Measurements from ENCODE around the gene ACAN.

The ACAN gene

GRCh38 chr15:88908697-88909621 is 105.7 kb downstream of the ACAN start:
- WGBS, 2 experiments (ENCODE audit: insufficient coverage in 2 of 2) = 93 to 97% methylated on average over 9 to 11 of the region's 16 CpGs
- H3K36me3 ChIP-seq (ENCODE audit: control insufficient read depth, insufficient read depth, low read length) = peaks cover 69% of the 10 kb centered on the region
- no peak overlapping the region for H3K27ac ChIP-seq (ENCODE audit: low read depth, low read length, severe bottlenecking)
- H3K9me3 ChIP-seq (ENCODE audit: control insufficient read depth, low read length) = no peaks in the 10 kb centered on the region
- H3K4me3 ChIP-seq (ENCODE audit: extremely low read depth, insufficient read depth, low read length, poor library complexity, severe bottlenecking) = no peak overlapping the region
- peaks cover 23% of the 10 kb centered on the region for H3K4me1 ChIP-seq (ENCODE audit: control insufficient read depth, insufficient read depth, low read length, poor library complexity, severe bottlenecking)

GRCh38 chr15:88909956-88910831 is 107.0 kb downstream of the ACAN start:
- peak overlapping the region; percentile 86 for H3K4me3 ChIP-seq (ENCODE audit: extremely low read depth, insufficient read depth, low read length, poor library complexity, severe bottlenecking)
- no peak overlapping the region for H3K27ac ChIP-seq (ENCODE audit: low read depth, low read length, severe bottlenecking)
- H3K9me3 ChIP-seq (ENCODE audit: control insufficient read depth, low read length) = no peaks in the 10 kb centered on the region
- H3K4me1 ChIP-seq (ENCODE audit: control insufficient read depth, insufficient read depth, low read length, poor library complexity, severe bottlenecking) = peaks cover 19% of the 10 kb centered on the region
- WGBS, 2 experiments (ENCODE audit: insufficient coverage in 2 of 2) = 88 to 94% methylated on average over 12 of the region's 12 CpGs
- H3K36me3 ChIP-seq (ENCODE audit: control insufficient read depth, insufficient read depth, low read length) = peaks cover 59% of the 10 kb centered on the region

- Histone ChIP-seq H3K4me1 (ENCODE audit: control insufficient read depth, insufficient read depth, low read length, poor library complexity, severe bottlenecking) (peaks cover 17% of the 10 kb centered on the region), H3K9me3 (ENCODE audit: control insufficient read depth, low read length) (no peaks in the 10 kb centered on the region), H3K36me3 (ENCODE audit: control insufficient read depth, insufficient read depth, low read length) (peaks cover 43% of the 10 kb centered on the region), H3K4me3 (ENCODE audit: extremely low read depth, insufficient read depth, low read length, poor library complexity, severe bottlenecking) (peak overlapping the region; percentile 86), H3K27ac (ENCODE audit: low read depth, low read length, severe bottlenecking) (peak overlapping the region; percentile 89)
- 0 to 17% methylated on average over 1 to 2 of the region's 5 CpGs for WGBS, 2 experiments (ENCODE audit: insufficient coverage in 2 of 2)
These were observed 108.5 kb downstream of the ACAN start for GRCh38 chr15:88911766-88912118.

- peak overlapping the region; percentile 89 for H3K27ac ChIP-seq (ENCODE audit: low read depth, low read length, severe bottlenecking)
- WGBS, 2 experiments (ENCODE audit: insufficient coverage in 2 of 2) = 0 to 2% methylated on average over 12 to 19 of the region's 20 CpGs
- peaks cover 17% of the 10 kb centered on the region for H3K4me1 ChIP-seq (ENCODE audit: control insufficient read depth, insufficient read depth, low read length, poor library complexity, severe bottlenecking)
- H3K4me3 ChIP-seq (ENCODE audit: extremely low read depth, insufficient read depth, low read length, poor library complexity, severe bottlenecking) = peak overlapping the region; percentile 86
- H3K36me3 ChIP-seq (ENCODE audit: control insufficient read depth, insufficient read depth, low read length) = peaks cover 35% of the 10 kb centered on the region
- H3K9me3 ChIP-seq (ENCODE audit: control insufficient read depth, low read length) = no peaks in the 10 kb centered on the region
These were observed 109.3 kb downstream of the ACAN start for GRCh38 chr15:88912500-88912921.

GRCh38 chr15:88913017-88913849 is 110.0 kb downstream of the ACAN start, which contains the start of gene MFGE8:
Gene MFGE8 (minus strand): TSS chr15:88913379. CDS start chr15:88913319, 60 bp downstream.
- H3K27ac ChIP-seq (ENCODE audit: low read depth, low read length, severe bottlenecking) = peak within 1 kb of the TSS; percentile 89
- H3K9me3 ChIP-seq (ENCODE audit: control insufficient read depth, low read length) = no peaks in the 10 kb centered on the region
- peaks cover 28% of the 10 kb centered on the region for H3K36me3 ChIP-seq (ENCODE audit: control insufficient read depth, insufficient read depth, low read length)
- 1 to 2% methylated on average over 26 to 37 of the region's 67 CpGs for WGBS, 2 experiments (ENCODE audit: insufficient coverage in 2 of 2)
- H3K4me1 ChIP-seq (ENCODE audit: control insufficient read depth, insufficient read depth, low read length, poor library complexity, severe bottlenecking) = peaks cover 14% of the 10 kb centered on the region
- peak within 1 kb of the TSS; percentile 86 for H3K4me3 ChIP-seq (ENCODE audit: extremely low read depth, insufficient read depth, low read length, poor library complexity, severe bottlenecking)

- Histone ChIP-seq H3K4me1 (ENCODE audit: control insufficient read depth, insufficient read depth, low read length, poor library complexity, severe bottlenecking) (peaks cover 12% of the 10 kb centered on the region), H3K9me3 (ENCODE audit: control insufficient read depth, low read length) (no peaks in the 10 kb centered on the region), H3K36me3 (ENCODE audit: control insufficient read depth, insufficient read depth, low read length) (peaks cover 22% of the 10 kb centered on the region), H3K27ac (ENCODE audit: low read depth, low read length, severe bottlenecking) (no peak overlapping the region), H3K4me3 (ENCODE audit: extremely low read depth, insufficient read depth, low read length, poor library complexity, severe bottlenecking) (peak overlapping the region; percentile 86)
- WGBS, 2 experiments (ENCODE audit: insufficient coverage in 2 of 2) = 90% methylated on average over 2 of the region's 4 CpGs; no CpG with 5 or more reads in 1 of the 2 experiments
These were observed 110.6 kb downstream of the ACAN start for GRCh38 chr15:88913850-88914169.

GRCh38 chr15:88915354-88915753 is 112.1 kb downstream of the ACAN start:
- WGBS, 2 experiments (ENCODE audit: insufficient coverage in 2 of 2) = 87 to 100% methylated on average over 6 to 7 of the region's 10 CpGs
- H3K27ac ChIP-seq (ENCODE audit: low read depth, low read length, severe bottlenecking) = no peak overlapping the region
- H3K4me3 ChIP-seq (ENCODE audit: extremely low read depth, insufficient read depth, low read length, poor library complexity, severe bottlenecking) = no peak overlapping the region
- H3K9me3 ChIP-seq (ENCODE audit: control insufficient read depth, low read length) = no peaks in the 10 kb centered on the region
- H3K4me1 ChIP-seq (ENCODE audit: control insufficient read depth, insufficient read depth, low read length, poor library complexity, severe bottlenecking) = peaks cover 3% of the 10 kb centered on the region
- H3K36me3 ChIP-seq (ENCODE audit: control insufficient read depth, insufficient read depth, low read length) = peaks cover 7% of the 10 kb centered on the region

GRCh38 chr15:88917760-88918159 is 114.5 kb downstream of the ACAN start:
- WGBS, 2 experiments (ENCODE audit: insufficient coverage in 2 of 2) = 100% methylated on average over 1 of the region's 5 CpGs; no CpG with 5 or more reads in 1 of the 2 experiments
- Histone ChIP-seq H3K9me3 (ENCODE audit: control insufficient read depth, low read length) (no peaks in the 10 kb centered on the region), H3K36me3 (ENCODE audit: control insufficient read depth, insufficient read depth, low read length) (no peaks in the 10 kb centered on the region), H3K4me3 (ENCODE audit: extremely low read depth, insufficient read depth, low read length, poor library complexity, severe bottlenecking) (no peak overlapping the region), H3K27ac (ENCODE audit: low read depth, low read length, severe bottlenecking) (no peak overlapping the region), H3K4me1 (ENCODE audit: control insufficient read depth, insufficient read depth, low read length, poor library complexity, severe bottlenecking) (no peaks in the 10 kb centered on the region)

- no peaks in the 10 kb centered on the region for H3K36me3 ChIP-seq (ENCODE audit: control insufficient read depth, insufficient read depth, low read length)
- no peak overlapping the region for H3K27ac ChIP-seq (ENCODE audit: low read depth, low read length, severe bottlenecking)
These were observed 115.5 kb downstream of the ACAN start for GRCh38 chr15:88918738-88919137.

More at GRCh38 chr15:88918738-88919137, 115.5 kb downstream of the ACAN start:
- Histone ChIP-seq H3K9me3 (ENCODE audit: control insufficient read depth, low read length) (no peaks in the 10 kb centered on the region), H3K4me1 (ENCODE audit: control insufficient read depth, insufficient read depth, low read length, poor library complexity, severe bottlenecking) (no peaks in the 10 kb centered on the region), H3K4me3 (ENCODE audit: extremely low read depth, insufficient read depth, low read length, poor library complexity, severe bottlenecking) (no peak overlapping the region)
- WGBS, 2 experiments (ENCODE audit: insufficient coverage in 2 of 2) = 86 to 92% methylated on average over 4 of the region's 4 CpGs
